Thoracic aorta (tissue), 2 donors: ENCODE measurements around the gene ATP2B2. TPM values are rescaled to one million over a fixed set of nuclear protein-coding genes. Genes with fewer than 3 reads are reported as not detected.

Experiments
- ATAC-seq: fragments of 150-250 bp; one replicate; pipeline ENCODE4 v1.8.0; 2017; ENCODE audit warnings: low read depth; ENCODE audit not compliant: insufficient number of reproducible peaks, low FRiP score
- DNase-seq: peaks from one replicate; pipeline ENCODE4 v3.0.0-alpha.2; 2020; ENCODE audit warnings: low spot score
- H3K27ac ChIP-seq, 2 donors: fragments of 200-600 bp; sonication (generic); 1 replicate in 1 of 2; 2 replicates in 1 of 2; pipeline ENCODE4 v1.5.1; 2016; ENCODE audit warnings: mild to moderate bottlenecking in 2 of 2, moderate library complexity in 2 of 2
- H3K27me3 ChIP-seq: fragments of 200-600 bp; sonication (generic); replicated peaks from 2 replicates; pipeline ENCODE4 v1.6.0; 2016; ENCODE audit warnings: mild to moderate bottlenecking; ENCODE audit not compliant: insufficient read depth
- H3K36me3 ChIP-seq: fragments of 200-600 bp; sonication (generic); one replicate; pipeline ENCODE4 v1.5.1; 2016
- H3K4me1 ChIP-seq, 2 donors: fragments of 200-600 bp; sonication (generic); 1 replicate in 1 of 2; 2 replicates in 1 of 2; pipeline versions ENCODE4 v1.5.1 to v1.6.0; 2016; ENCODE audit warnings: low read depth in 2 of 2, mild to moderate bottlenecking in 1 of 2; ENCODE audit not compliant: control insufficient read depth in 1 of 2
- H3K4me3 ChIP-seq: fragments of 200-600 bp; sonication (generic); 2 replicates; pipeline ENCODE4 v1.5.1; 2016; ENCODE audit warnings: mild to moderate bottlenecking
- H3K9me3 ChIP-seq: fragments of 200-600 bp; sonication (generic); 2 replicates; pipeline ENCODE4 v1.5.1; 2016
- CTCF ChIP-seq: fragments of 200-600 bp; sonication (generic); IDR thresholded peaks from one replicate; pipeline ENCODE4 v1.5.1; 2019; ENCODE audit warnings: antibody characterized with exemption
- total RNA-seq, 2 donors: library from RNA; depleted of rRNA; stranded (reverse); fragments of >200 nt; gene quantifications; one replicate each; pipeline versions ENCODE4 v1.1.0 to v1.2.3, GENCODE V29; 2016

The ATP2B2 gene
- total RNA-seq, 2 donors from 2014 or later: not detected

DNA sequence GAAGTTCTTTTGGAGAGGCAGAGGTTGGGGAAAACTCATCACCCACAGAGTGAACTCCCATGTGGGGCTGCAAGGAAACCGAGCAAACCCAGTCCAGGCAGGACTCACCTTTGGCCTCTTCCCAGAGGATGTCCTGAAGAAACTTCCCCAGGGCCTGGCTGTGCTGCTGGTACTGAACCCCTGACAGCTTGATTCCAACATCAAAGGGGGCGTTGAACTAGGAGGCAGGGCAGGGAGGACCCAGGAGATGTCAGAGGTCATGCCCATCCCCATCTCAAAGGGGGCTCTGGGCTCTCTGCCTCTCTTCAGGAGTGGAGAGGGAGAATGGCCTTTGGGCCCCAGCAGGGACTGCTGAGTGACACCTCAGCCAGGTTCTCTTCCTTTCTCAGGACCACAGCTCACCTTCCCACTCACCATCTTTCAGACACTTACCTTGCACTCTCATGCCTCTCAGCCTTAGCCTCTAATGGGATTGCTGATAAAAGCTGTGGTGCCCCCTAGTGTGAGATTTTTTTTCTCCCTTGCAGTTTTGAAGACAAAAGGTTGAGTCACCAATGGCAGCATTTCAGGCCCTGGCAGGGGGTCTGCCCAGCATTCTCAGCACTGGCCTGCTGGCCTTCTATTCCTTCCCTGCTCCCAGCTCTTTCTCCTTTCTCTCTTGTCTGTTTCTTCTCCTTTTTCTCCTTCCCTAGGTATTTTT is 218.6 kb downstream of the ATP2B2 start:
- peak; percentile 31 for DNase-seq

DNA sequence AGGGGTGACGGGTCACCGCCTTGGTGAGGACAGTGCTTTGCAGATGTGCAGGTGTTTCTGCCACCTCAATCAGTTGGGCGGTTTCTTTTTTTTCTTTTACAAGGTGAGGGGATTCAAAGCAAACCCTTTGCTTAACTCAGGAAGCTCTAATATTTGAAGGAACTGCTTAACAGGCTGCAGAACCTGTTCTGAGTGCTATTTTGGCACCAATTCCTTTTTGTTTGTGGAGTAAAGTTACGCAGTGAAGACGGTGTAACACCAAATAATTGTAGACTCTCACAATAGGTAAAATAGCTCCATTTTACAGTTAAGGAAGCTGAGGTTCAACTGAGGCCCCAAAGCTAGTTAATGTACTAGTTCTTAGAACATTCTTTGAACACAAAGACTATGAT is 219.3 kb downstream of the ATP2B2 start:
- peaks cover 7% of the 10 kb centered on the region for H3K36me3 ChIP-seq
- H3K27ac ChIP-seq: no peak overlapping the region

More for the DNA sequence above, 218.6 kb downstream of the ATP2B2 start:
- ATAC-seq: no peak
- Histone ChIP-seq H3K27me3 (no peaks in the 10 kb centered on the region), H3K9me3 (no peaks in the 10 kb centered on the region), H3K4me3 (no peak overlapping the region), H3K4me1 (no peaks in the 10 kb centered on the region), H3K36me3 (peaks cover 10% of the 10 kb centered on the region), H3K27ac (no peak overlapping the region)
- peak; percentile 36 for TF ChIP-seq CTCF

DNA sequence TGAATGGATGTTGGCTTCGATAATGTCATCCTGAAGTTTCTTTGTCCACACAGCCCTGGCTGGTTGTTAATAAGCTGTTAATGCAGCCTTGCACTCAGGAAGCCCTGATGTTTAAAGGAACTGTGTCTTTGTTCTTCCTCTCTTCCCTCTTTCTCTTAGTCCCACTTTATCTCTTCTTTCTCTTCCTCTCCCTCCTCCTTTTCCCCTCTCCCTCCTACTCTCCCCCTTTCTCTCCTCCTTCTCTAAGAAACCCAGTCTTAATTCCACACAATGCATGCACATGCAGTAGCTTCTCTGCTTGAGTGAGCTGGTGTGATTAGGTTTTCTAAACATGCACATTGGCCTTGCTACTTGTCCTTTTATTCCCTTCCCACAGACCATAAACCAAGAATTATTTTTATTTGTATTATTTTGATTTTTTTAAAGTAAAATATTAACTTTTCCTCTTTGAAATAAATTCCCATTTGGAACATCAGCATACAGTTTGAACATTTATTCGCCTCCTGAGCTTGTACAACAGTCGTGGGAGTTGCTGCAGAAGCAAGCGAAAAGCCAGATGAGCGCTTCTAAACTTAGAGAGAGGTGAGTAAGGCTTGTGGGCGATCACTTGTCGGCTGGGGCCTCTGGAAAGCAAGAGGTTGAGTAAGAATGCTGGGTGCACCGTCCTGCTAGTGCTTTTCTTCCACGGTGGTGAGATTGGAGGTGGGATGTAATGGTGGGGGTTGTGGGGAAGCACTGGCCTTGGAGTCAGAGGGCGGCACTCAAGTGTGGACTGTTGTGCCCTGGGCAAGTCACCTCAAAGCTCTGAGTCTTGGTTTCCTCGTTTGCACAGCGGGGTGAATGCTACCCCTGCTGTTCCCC is 219.9 kb downstream of the ATP2B2 start:
- no peaks in the 10 kb centered on the region for H3K9me3 ChIP-seq
- H3K4me3 ChIP-seq: no peak overlapping the region
- DNase-seq (no peak), ATAC-seq (no peak)
- H3K36me3 ChIP-seq: peaks cover 10% of the 10 kb centered on the region
- H3K27ac ChIP-seq: no peak overlapping the region
- H3K4me1 ChIP-seq: no peaks in the 10 kb centered on the region
- H3K27me3 ChIP-seq: no peaks in the 10 kb centered on the region
- no peak for TF ChIP-seq CTCF

More for the DNA sequence above, 219.3 kb downstream of the ATP2B2 start:
- DNase-seq (no peak), ATAC-seq (no peak)
- no peak overlapping the region for H3K4me3 ChIP-seq
- no peaks in the 10 kb centered on the region for H3K4me1 ChIP-seq
- no peaks in the 10 kb centered on the region for H3K9me3 ChIP-seq
- no peaks in the 10 kb centered on the region for H3K27me3 ChIP-seq
- TF ChIP-seq CTCF: no peak

GRCh38 chr3:10284496-10284895 is 220.9 kb downstream of the ATP2B2 start:
- no peak for TF ChIP-seq CTCF
- DNase-seq: no peak
- no peak overlapping the region for H3K4me3 ChIP-seq
- H3K27ac ChIP-seq: no peak overlapping the region
- H3K4me1 ChIP-seq: no peaks in the 10 kb centered on the region
- ATAC-seq: no peak
- peaks cover 20% of the 10 kb centered on the region for H3K36me3 ChIP-seq
- no peaks in the 10 kb centered on the region for H3K9me3 ChIP-seq
- H3K27me3 ChIP-seq: no peaks in the 10 kb centered on the region

DNA sequence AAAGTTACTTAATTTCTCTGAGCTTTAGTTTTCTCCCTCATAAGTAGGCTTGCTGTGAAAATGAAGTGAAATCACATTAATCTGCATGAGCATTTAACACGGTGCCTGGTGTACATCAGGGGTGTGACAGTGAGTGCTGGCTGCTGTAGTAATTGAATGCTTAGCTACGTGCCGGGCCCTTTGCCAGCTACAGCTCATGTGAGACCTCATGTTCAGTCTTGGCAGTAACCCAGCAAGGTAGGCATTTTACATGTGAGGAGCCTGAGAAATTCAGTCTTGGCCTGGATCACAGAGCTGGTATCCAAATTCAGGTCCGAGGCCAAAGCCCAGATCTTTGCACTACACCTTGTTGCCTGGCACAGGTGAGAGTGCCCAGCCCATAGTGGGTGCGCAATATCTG is 221.7 kb downstream of the ATP2B2 start:
- H3K4me1 ChIP-seq: no peaks in the 10 kb centered on the region
- TF ChIP-seq CTCF: no peak
- no peaks in the 10 kb centered on the region for H3K27me3 ChIP-seq
- peaks cover 27% of the 10 kb centered on the region for H3K36me3 ChIP-seq
- DNase-seq (no peak), ATAC-seq (no peak)
- no peak overlapping the region for H3K4me3 ChIP-seq
- H3K27ac ChIP-seq: no peak overlapping the region
- no peaks in the 10 kb centered on the region for H3K9me3 ChIP-seq
